Measurements from ENCODE around the gene ALOX15B. TPM values are rescaled to one million over a fixed set of nuclear protein-coding genes. Genes with fewer than 3 reads are reported as not detected.

The ALOX15B gene
- total RNA-seq, 1 donor from 2014 or later: 5.8 TPM

- Histone ChIP-seq H3K4me3 (ENCODE audit: low read depth, low read length) (no peak overlapping the region), H3K27me3 (ENCODE audit: control insufficient read depth, insufficient read depth, low read length) (no peaks in the 10 kb centered on the region), H3K36me3 (ENCODE audit: control insufficient read depth, insufficient read depth, low read length) (no peaks in the 10 kb centered on the region)
- no peak for DNase-seq (ENCODE audit: low read depth)
- FAIRE-seq: no peak
- no peak for TF ChIP-seq CTCF (IDR thresholded peaks at IDR 0.05; ENCODE audit: insufficient read depth, low read length, severe bottlenecking)
These were observed 14.7 kb downstream of the ALOX15B start for GRCh38 chr17:8053600-8053999.

GRCh38 chr17:8055851-8056231 lies 17.0 kb downstream of the ALOX15B start:
- Histone ChIP-seq H3K4me3 (ENCODE audit: low read depth, low read length) (no peak overlapping the region), H3K27me3 (ENCODE audit: control insufficient read depth, insufficient read depth, low read length) (no peaks in the 10 kb centered on the region), H3K36me3 (ENCODE audit: control insufficient read depth, insufficient read depth, low read length) (no peaks in the 10 kb centered on the region)
- DNase-seq (ENCODE audit: low read depth) (no peak), FAIRE-seq (no peak)
- no peak for TF ChIP-seq CTCF (IDR thresholded peaks at IDR 0.05; ENCODE audit: insufficient read depth, low read length, severe bottlenecking)

GRCh38 chr17:8056232-8056975 lies 17.5 kb downstream of the ALOX15B start:
- no peak for TF ChIP-seq CTCF (IDR thresholded peaks at IDR 0.05; ENCODE audit: insufficient read depth, low read length, severe bottlenecking)
- DNase-seq (ENCODE audit: low read depth) (peak; percentile 93), FAIRE-seq (no peak)
- Histone ChIP-seq H3K36me3 (ENCODE audit: control insufficient read depth, insufficient read depth, low read length) (no peaks in the 10 kb centered on the region), H3K4me3 (ENCODE audit: low read depth, low read length) (no peak overlapping the region), H3K27me3 (ENCODE audit: control insufficient read depth, insufficient read depth, low read length) (no peaks in the 10 kb centered on the region)

GRCh38 chr17:8056976-8057625 lies 18.2 kb downstream of the ALOX15B start:
- DNase-seq (ENCODE audit: low read depth) (no peak), FAIRE-seq (no peak)
- H3K36me3 ChIP-seq (ENCODE audit: control insufficient read depth, insufficient read depth, low read length): no peaks in the 10 kb centered on the region
- no peak overlapping the region for H3K4me3 ChIP-seq (ENCODE audit: low read depth, low read length)
- TF ChIP-seq CTCF (IDR thresholded peaks at IDR 0.05; ENCODE audit: insufficient read depth, low read length, severe bottlenecking): no peak
- no peaks in the 10 kb centered on the region for H3K27me3 ChIP-seq (ENCODE audit: control insufficient read depth, insufficient read depth, low read length)

GRCh38 chr17:8057691-8058114 lies 18.8 kb downstream of the ALOX15B start:
- Histone ChIP-seq H3K4me3 (ENCODE audit: low read depth, low read length) (no peak overlapping the region), H3K36me3 (ENCODE audit: control insufficient read depth, insufficient read depth, low read length) (no peaks in the 10 kb centered on the region), H3K27me3 (ENCODE audit: control insufficient read depth, insufficient read depth, low read length) (no peaks in the 10 kb centered on the region)
- FAIRE-seq (no peak), DNase-seq (ENCODE audit: low read depth) (peak; percentile 79)
- TF ChIP-seq CTCF (IDR thresholded peaks at IDR 0.05; ENCODE audit: insufficient read depth, low read length, severe bottlenecking): peak; percentile 74
